ENCODE measurements around the gene RBBP9. TPM values are rescaled to one million over a fixed set of nuclear protein-coding genes. Genes with fewer than 3 reads are reported as not detected.

The RBBP9 gene
- total RNA-seq, 2 donors from 2014 or later = 12.2 to 18.3 TPM

DNA sequence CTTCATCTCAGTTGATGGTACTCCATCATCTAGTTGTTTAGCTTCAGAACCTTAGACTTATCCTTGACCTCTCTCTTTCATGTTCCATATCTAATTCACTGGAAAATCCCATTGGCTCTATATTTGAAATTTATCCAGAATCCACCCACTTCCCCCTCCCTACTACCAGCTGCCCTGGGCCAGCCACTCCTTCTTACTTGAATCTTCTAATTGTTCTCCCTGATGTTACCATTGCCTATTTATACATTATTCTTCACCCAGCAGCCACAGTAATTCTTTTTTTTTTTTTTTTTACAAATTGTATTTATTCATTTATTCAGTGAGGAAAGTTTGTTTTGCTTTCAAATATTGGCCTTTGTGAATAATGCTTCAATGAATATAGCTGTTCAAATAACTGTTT, 18.9 kb upstream of the RBBP9 start:
- no peak overlapping the region for H3K4me3 ChIP-seq

DNA sequence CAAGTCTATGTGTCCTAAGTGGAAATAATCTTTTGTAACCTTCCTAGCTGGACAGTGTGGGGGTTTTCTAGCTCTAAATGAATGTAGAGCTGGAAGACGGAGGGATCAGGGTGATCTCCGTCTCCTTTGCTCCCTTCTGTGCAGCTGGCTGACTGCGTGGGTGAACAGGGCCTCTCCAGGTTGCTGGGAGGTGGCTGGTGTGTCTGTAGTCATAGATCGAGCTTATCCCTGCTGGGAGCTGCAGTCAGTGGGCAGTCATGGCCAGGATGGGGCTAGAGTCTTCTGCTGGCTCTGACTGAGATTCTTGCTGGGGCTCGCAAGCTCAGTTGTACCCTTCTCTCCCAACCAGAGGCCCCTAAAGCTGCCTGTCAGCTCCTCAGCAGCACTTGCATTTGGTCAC, 17.1 kb upstream of the RBBP9 start:
- Histone ChIP-seq H3K27me3 (replicated peaks; ENCODE audit: insufficient read depth) (no peaks in the 10 kb centered on the region), H3K36me3 (peaks cover 22% of the 10 kb centered on the region), H3K9me3 (no peaks in the 10 kb centered on the region), H3K4me1 (ENCODE audit: control insufficient read depth in 1 of 2, low read depth in 2 of 2) (no peaks in the 10 kb centered on the region), H3K4me3 (no peak overlapping the region), H3K27ac (no peak overlapping the region)
- TF ChIP-seq, protein P1, sequence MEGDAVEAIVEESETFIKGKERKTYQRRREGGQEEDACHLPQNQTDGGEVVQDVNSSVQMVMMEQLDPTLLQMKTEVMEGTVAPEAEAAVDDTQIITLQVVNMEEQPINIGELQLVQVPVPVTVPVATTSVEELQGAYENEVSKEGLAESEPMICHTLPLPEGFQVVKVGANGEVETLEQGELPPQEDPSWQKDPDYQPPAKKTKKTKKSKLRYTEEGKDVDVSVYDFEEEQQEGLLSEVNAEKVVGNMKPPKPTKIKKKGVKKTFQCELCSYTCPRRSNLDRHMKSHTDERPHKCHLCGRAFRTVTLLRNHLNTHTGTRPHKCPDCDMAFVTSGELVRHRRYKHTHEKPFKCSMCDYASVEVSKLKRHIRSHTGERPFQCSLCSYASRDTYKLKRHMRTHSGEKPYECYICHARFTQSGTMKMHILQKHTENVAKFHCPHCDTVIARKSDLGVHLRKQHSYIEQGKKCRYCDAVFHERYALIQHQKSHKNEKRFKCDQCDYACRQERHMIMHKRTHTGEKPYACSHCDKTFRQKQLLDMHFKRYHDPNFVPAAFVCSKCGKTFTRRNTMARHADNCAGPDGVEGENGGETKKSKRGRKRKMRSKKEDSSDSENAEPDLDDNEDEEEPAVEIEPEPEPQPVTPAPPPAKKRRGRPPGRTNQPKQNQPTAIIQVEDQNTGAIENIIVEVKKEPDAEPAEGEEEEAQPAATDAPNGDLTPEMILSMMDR (IDR thresholded peaks at IDR 0.05) = no peak
- DNase-seq (ENCODE audit: low spot score) (no peak), ATAC-seq (ENCODE audit: insufficient number of reproducible peaks, low FRiP score, low read depth) (no peak)

More for the DNA sequence above, 18.9 kb upstream of the RBBP9 start:
- ATAC-seq (ENCODE audit: insufficient number of reproducible peaks, low FRiP score, low read depth) (no peak), DNase-seq (ENCODE audit: low spot score) (no peak)
- no peaks in the 10 kb centered on the region for H3K27me3 ChIP-seq (replicated peaks; ENCODE audit: insufficient read depth)
- H3K4me1 ChIP-seq (ENCODE audit: control insufficient read depth in 1 of 2, low read depth in 2 of 2) = no peaks in the 10 kb centered on the region
- peaks cover 22% of the 10 kb centered on the region for H3K36me3 ChIP-seq
- no peaks in the 10 kb centered on the region for H3K9me3 ChIP-seq
- TF ChIP-seq, protein P1 (IDR thresholded peaks at IDR 0.05) = no peak
- no peak overlapping the region for H3K27ac ChIP-seq

DNA sequence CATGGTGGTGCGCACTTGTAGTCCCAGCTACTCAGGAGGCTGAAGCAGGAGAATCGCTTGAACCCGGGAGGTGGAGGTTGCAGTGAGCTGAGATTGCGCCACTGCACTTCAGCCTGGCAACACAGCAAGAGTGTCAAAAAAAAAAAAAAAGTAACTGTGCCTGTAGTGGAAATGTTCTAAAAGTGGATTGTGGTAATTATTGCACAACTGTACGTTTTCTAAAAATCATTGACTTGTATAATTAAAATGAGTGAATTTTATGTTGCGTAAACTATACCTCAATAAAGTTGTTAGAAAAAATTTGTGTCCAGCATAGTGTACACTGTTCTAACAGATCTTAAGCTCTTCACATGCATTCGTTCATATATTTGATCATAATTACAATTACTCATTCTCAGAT, 16.2 kb upstream of the RBBP9 start:
- DNase-seq (ENCODE audit: low spot score) (no peak), ATAC-seq (ENCODE audit: insufficient number of reproducible peaks, low FRiP score, low read depth) (no peak)
- Histone ChIP-seq H3K4me1 (ENCODE audit: control insufficient read depth in 1 of 2, low read depth in 2 of 2) (peaks cover 3 to 4% of the 10 kb centered on the region in 2 donors), H3K27me3 (replicated peaks; ENCODE audit: insufficient read depth) (no peaks in the 10 kb centered on the region), H3K9me3 (no peaks in the 10 kb centered on the region), H3K4me3 (no peak overlapping the region), H3K36me3 (peaks cover 22% of the 10 kb centered on the region), H3K27ac (no peak overlapping the region)
- TF ChIP-seq, protein P1 (IDR thresholded peaks at IDR 0.05) = no peak

DNA sequence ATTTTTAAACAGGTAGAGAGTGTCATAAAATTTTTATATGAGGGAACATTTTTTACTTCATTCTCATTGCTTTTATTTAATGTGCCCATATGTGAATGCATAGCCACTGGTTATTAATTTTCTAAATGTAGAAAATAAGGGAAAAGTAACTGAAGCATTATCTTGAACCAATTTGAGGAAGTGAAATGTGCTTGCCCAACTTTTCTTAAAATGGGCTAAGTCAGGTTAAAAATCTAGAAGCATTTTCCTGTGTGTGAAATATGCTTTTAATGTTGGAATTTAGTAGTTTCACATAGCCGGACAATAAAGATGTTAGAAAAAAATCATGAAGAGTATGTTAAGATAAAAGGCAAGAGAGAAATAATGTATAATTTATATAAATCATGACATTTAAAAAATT, 14.5 kb upstream of the RBBP9 start:
- Histone ChIP-seq H3K36me3 (peaks cover 18% of the 10 kb centered on the region), H3K27me3 (replicated peaks; ENCODE audit: insufficient read depth) (no peaks in the 10 kb centered on the region), H3K4me1 (ENCODE audit: control insufficient read depth in 1 of 2, low read depth in 2 of 2) (peaks cover 5 to 9% of the 10 kb centered on the region in 2 donors), H3K4me3 (no peak overlapping the region), H3K27ac (no peak overlapping the region), H3K9me3 (no peaks in the 10 kb centered on the region)
- no peak for DNase-seq (ENCODE audit: low spot score)
- TF ChIP-seq, protein P1 (IDR thresholded peaks at IDR 0.05) = no peak
- ATAC-seq (ENCODE audit: insufficient number of reproducible peaks, low FRiP score, low read depth) = no peak

DNA sequence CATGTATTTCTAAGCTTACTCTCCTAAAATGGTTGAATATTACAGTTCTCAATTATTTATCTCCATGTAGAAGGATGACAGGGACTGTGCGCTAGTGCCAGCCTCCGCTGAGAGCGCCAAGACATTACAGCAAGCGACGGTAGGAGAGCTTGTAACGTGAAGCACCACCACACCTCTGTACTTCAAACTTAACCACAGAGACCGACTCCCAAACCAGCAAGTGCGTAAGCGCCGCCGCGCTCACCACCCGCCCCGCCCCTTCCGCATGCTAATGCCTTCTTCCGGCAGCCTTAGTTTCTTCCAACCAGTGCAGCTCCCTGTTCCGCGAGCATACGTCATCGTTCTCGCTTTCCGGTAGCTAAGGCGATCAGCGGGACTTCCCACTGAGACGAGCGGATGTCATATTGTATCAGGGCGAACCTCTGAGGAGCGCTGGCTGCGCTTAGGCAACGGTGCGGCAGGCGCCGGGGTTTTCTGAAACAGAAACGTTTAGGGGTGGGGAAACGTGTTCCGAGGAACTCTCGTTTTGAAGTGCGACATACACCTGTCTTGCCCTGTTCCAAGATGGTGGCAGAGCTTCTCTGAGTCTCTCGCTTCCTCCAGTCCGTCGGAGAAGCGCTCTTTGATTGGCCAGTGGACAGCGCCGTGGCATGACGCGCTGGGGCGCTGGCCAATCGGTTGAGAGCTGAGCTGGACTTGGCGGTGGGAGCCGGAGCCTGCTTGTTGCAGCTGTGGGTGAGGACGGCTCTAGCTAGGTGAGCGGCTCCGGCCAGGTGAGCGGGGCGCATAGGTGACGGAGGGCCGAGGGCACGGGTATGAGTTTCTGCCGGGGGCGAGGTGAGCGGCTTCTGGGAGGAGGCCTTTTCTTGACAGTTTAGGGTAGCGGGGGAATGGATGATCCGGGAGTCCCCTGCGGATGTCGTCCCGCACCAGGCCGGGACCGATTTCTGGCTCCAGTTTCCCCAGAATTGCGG, 10.5 kb upstream of the RBBP9 start, which contains the start of gene SEC23B:
SEC23B (plus strand) TSS at position 723 of the 974 bp plus-strand sequence. CDS start 2,896 bp downstream, outside the sequence.
- peak within 1 kb of the TSS; percentile 97 to 98 for H3K27ac ChIP-seq
- H3K27me3 ChIP-seq (replicated peaks; ENCODE audit: insufficient read depth) = no peaks in the 10 kb centered on the region
- DNase-seq (ENCODE audit: low spot score) = peak; percentile 91
- peak within 1 kb of the TSS; percentile 78 for H3K4me3 ChIP-seq
- H3K9me3 ChIP-seq = no peaks in the 10 kb centered on the region
- H3K4me1 ChIP-seq (ENCODE audit: control insufficient read depth in 1 of 2, low read depth in 2 of 2) = peaks cover 5 to 9% of the 10 kb centered on the region in 2 donors
- TF ChIP-seq, protein P1 (IDR thresholded peaks at IDR 0.05) = no peak
- H3K36me3 ChIP-seq = no peaks in the 10 kb centered on the region
- ATAC-seq (ENCODE audit: insufficient number of reproducible peaks, low FRiP score, low read depth) = peak; percentile 99
